ENCODE measurements around the gene TIGD1. TPM values are rescaled to one million over a fixed set of nuclear protein-coding genes. Genes with fewer than 3 reads are reported as not detected.

The TIGD1 gene
- total RNA-seq = 2.1 and 3.0 TPM in 2 replicates
- 4.1 TPM for polyA plus RNA-seq (2012)

DNA sequence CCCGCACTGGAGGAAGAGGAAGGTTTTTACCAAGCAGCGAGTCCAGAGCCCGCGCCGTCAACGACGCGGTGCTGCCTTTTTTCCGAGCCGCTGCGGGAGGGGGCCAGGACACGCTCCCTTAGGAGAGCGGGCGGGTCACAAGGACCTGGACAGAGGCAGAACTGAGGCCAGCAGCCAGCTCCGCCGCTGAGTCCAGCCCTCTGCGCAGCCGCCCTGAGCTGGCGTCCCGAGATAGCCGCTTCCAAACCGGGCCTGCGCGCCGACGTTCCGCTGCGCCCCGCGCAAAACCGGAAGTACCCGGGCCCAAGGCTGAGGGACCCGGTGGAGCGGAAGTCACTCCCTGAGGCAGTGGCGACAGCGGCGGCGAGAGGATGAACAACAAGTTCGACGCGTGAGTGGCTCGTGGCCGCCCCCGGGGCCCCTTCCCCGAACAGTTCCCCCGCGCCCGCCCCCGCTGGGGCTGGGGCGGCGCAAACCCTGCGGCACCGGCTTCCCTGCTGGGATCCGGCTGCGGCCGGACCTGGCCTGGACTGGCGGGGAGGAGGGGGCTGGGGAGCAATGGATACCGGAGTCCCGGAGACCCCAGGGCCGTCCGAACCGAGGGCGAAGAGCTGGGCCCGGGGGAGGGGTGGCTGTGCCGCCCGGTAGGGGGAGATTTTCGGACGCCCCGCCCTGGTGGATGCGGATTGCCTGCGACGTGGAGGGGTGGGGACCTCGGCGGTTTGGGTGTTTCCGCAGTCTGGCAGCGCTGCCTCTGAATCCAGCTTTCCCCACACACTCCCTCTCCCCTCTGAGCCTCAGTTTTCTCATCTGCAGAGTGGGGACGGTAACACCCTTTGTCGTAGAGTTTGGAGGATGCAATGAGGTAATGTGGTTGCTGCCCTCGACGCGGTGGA, at the start of gene TIGD1, which contains the start of gene EIF4E2:
Gene TIGD1, minus strand, starts transcription at position 204 of the 896 bp plus-strand sequence. CDS start 675 bp downstream, outside the sequence.
Gene EIF4E2, plus strand, starts transcription at position 336 of the 896 bp plus-strand sequence. Its CDS starts 36 bp downstream, at position 372.
- peak; percentile 96 for DNase-seq (ENCODE audit: low read depth)

DNA sequence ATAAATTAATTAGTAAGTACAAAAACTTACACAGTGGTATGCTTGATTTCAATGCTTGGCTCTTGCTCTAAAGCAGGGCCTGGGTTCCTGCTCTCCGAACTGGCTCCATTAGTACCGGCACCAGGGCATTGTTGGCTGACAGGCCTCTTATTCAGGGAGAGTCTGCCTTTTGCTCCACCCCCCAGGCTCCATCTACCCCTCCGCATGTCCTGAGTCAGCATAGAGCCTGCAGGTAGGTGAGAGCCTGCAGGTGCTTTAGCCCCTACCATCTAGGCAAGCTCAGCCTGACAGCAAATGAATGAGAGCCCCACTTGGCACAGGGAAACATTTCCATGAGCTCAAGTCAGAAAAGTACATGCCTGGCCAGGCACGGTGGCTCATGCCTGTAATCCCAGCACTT, 47.9 kb upstream of the TIGD1 start:
- DNase-seq (ENCODE audit: low read depth) = no peak

DNA sequence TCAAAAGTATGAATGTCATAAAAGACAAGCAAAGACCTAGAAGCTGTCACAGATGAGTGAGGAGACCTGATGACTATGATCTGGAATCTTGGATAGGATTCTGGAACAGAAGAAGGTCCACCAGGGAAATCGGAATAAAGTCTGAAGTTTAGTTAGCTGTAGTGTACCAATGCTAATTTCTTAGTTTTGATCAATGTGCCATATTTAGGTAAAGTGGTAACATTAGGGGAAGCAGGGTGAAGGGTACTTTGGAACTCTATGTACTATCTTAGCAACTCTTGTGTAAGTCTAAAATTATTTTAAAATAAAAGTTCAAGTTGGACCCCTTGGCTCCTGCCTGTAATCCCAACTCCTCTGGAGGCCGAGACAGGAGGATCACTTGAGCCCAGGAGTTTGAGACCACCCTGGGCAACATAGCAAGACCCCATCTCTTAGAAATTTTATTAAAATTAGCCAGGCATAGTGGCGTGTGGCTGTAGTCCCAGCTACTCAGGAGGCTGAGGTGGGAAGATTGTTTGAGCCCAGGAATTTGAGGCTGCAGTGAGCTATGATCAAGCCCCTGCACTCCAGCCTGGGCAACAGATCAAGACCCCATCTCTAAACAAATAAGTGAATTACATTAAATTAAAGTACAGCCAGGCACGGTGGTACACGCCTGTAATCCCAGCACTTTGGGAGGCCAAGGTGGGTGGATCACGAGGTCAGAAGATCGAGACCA, 47.2 kb upstream of the TIGD1 start:
- no peak for DNase-seq (ENCODE audit: low read depth)

DNA sequence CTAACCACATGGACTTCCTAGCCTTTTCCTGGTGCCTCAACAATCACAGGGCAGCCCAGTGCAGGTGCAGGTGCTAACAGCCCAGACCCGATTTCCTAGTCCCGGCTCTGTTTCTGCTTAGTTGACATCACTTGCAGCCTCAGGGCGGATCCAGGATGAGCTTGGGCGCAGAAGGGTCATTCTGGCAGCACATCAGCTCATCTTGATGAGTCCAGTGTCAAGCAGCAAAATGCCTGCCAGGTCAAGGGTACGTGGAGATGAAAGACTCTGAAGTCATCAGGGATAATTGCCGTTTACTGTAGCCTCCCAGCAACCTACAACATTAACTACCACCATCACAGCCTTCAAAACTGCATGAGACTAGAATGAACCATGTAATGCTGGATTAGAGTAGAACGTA, 43.6 kb upstream of the TIGD1 start:
- no peak for DNase-seq (ENCODE audit: low read depth)

DNA sequence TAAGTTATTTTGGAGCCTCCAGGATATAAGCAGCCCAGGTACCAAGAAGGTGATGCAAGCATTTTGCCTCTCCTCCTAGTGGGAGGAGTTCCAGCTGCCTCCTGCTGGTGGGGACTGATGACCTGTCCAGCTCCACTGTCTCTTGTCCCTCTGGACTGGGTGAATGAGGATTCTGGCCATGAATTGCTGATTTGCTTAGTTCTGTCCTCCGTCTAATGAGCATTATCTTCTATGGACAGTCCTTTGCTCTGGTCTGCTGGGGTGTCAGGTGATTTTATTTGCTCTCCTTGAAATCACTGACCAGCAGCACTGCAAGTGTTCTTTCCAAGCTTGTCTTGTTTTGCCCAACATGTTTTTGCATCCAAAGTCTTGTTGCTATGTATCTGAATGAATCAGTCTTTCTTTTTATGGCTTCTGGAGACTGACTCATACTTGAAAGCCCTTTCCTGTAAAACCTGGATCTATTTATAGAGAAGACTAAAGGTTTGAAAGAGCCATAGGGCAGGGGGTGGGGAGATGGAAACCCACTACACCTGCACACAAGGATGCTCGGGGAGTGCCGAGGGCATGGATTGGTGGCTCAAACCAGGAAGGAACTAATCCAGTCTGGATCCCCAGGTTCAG, 42.5 kb upstream of the TIGD1 start:
- peak; percentile 78 for DNase-seq (ENCODE audit: low read depth)

DNA sequence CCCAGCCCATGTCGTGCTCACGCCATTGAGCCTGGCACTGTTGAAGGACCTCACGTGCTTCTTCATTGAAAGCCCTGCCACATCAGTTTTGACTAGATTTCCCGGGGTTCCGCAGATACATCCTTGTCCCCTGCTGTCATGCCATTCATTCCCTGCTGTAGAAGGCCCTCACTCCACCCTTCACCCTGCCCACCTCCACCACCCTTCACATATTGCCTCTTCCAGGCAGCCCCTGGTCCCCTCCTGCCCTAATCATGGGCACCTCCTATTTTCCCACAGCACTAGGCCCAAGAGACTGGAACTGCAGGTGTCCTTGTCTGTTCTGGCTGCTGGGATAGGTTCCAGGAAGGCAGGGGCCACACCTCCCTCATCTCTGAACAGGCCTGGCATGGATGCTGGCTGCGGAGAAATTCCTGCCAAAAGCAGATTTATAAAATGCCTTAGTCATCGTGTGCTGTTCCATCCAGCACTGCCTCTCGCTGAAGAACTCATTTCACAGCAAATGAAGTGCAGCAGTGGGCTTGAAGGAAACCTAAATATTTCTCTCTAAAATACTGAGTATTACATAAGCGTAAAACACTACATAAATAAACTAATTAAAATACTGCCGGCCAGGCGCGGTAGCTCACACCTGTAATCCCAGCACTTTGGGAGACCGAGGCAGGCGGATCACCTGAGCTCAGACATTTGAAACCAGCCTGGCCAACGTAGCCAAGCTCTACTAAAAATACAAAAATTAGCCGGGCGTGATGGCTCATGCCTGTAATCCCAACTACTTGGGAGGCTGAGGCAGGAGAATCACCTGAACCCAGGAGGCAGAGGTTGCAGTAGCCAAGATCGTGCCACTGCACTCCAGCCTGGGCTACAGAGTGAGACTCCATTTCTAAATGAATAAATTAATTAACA, 38.6 kb upstream of the TIGD1 start:
- DNase-seq (ENCODE audit: low read depth) = peak; percentile 82

DNA sequence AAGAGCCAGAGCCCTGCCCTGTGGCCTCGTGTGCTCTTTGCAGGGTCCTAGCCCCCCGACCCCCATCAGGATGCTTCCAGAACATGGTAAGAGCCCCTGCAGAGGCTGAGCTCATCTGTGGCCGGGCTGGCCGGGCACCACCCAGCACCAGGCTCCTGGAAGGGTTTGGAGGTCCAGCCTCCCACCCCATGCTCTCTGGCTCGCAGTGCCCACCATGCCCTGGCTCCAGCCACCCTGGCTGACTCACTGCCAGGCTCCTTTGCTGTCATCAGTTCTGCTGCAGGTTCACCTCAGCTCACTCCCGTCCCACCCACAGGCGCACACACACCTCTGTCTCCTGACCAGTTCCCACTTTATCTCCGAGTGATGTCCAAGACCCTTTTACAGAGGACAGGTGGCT, 37.7 kb upstream of the TIGD1 start:
- DNase-seq (ENCODE audit: low read depth) = no peak

DNA sequence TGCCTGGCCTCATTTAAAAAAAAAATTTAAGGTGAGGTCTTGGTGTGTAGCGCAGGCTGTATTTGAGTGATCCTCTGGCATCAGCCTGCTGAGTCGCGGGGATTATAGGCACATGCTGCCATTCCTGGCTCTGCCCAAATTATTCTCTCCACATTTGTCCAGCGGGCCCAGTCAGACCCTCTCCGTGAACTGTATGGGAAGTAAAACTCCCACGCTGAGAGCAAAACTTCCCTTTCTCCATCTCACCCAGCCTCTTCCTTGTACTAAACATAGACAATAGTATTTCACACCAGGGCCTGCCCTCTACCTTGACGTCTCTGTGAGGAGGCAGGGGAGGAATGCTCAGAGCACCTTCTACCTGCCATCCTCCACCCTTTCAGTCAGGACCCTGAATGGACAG, 37.2 kb upstream of the TIGD1 start:
- DNase-seq (ENCODE audit: low read depth) = no peak

DNA sequence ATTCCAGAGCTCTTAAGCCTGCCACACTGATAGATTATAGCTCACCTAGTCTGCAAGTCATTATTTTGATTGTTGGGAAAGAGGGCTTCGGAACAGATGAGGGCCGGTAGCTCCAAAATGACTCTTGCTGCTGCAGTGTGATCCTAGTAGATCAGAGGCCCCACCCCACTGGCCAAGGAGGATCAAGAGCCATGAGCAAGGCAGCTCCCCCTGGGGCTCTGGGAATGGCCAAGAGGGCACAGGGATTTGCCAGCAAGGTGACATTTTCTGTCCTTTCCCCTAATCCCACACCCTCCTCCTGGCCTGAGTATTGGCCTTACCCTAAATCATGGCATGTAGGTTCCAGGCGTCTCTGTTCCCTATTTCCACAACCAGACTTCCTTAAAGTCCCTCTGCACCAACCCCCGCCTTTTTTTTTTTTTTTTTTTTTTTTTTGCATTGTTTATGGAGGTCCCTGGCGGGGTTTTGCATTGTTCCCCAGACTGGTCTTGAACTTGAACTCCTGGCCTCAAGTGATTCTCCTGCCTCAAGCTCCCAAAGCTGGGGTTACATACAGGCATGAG, 36.7 kb upstream of the TIGD1 start:
- DNase-seq (ENCODE audit: low read depth) = no peak

DNA sequence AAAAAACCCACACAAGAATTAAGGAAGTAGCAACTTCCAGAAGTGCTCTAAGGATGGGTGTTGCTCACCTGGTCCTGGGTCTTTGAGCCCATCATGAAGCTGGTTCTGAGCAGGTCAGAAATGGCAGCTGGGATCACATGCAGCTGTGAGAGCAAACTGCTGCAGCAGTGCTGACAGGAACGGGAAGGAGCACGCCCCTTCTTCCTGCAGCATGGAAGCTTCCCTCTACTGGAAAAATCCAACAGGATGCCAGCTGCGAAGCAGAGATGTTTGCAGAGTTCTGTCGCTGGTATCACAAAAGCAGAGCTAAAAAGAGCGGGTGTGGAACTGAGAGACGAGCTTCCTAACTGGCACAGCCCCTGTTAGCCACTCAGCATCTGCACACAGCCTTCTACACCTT, 33.9 kb upstream of the TIGD1 start:
- no peak for DNase-seq (ENCODE audit: low read depth)

DNA sequence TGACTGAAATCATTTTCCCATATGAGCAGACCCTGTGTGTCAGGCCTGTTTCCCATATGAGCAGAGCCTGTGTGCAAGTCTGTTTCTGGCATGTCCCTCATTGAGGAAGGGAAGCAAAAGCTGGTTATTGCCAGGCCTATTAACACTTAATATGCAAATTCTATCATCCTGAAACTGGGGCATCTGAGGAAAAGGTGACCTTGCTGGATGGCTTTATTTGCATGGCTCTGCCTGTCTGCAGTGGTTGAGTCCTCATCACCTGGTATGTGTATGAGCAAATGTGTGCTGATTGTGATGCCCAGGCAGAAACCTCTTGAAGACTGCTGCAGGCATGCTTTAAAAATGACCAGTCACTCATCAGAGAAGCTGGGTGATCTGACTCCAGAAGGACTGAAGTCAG, 31.4 kb upstream of the TIGD1 start:
- DNase-seq (ENCODE audit: low read depth) = no peak

DNA sequence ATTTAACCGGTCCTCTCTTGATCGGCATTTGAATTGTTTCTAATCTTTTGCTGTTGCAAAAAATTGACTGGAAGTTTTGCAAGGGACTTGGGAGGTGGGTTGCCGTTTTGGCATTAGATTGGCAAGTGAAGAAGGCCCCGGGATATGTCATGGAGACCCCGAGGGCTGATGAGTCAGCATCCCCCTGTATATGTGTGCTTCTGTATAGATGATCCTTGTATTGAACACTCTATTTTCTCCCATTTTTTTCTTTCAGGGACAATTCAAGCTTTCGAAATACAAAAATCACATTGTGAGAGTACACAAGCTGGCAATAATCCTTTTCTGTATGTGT, 30.3 kb upstream of the TIGD1 start:
- no peak for DNase-seq (ENCODE audit: low read depth)

DNA sequence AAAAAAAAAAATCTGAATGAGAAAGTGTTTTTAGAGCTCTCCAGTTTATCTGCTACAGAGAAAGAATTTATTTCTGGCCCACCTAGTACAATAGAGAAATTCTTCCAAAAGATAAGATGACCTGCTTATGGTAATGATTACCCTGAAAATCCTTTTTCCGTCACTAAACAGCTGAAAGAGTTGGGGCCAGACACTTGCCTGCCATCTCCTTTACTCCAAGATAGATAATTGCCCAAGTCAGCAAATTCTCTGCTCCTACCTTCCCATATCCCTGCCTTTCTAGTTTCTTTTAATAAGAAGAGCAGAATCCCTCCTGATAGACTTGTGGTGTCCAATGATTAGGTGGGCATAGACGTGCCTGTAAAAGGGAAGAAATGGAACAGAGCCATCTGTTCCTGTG, 28.3 kb upstream of the TIGD1 start:
- no peak for DNase-seq (ENCODE audit: low read depth)

DNA sequence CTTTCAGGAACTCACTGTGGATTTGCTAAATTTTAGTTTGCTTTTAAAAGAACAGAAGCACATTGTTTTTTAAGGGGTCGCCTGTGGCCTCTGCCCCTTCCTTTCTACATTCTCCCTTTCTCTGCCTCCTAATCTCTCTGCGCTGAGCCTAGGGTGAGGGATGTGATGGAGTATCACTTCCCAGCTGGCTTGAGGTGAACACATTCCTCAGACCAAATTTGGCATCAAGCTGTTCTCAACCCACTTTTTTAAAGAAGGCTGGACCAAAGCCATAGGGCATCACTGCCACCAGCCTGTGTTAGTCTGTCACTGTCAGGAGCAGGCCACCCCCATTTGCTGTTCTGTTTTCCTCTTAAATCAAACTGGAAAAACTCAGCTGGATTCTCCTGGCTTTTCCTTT, 27.5 kb upstream of the TIGD1 start:
- DNase-seq (ENCODE audit: low read depth) = peak; percentile 62

DNA sequence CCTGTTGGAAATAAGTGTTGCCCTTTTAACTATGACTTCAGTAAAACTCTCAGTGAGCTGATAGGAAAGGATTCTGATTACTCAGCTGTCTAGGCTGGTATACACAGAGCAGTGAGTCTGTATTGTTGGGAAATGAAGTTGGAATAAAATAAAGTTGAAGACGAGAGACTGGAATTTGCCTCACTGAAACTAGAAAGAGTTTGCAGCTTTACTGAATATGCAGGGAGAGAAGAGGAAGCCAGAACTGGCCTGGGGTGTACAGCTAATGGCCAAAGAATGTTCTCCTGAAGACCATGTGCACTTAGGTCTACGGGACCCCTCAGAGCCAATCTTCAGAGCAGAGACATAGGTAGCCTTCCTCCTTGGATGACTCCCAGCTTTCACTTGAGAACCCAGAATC, 26.6 kb upstream of the TIGD1 start:
- DNase-seq (ENCODE audit: low read depth) = no peak

DNA sequence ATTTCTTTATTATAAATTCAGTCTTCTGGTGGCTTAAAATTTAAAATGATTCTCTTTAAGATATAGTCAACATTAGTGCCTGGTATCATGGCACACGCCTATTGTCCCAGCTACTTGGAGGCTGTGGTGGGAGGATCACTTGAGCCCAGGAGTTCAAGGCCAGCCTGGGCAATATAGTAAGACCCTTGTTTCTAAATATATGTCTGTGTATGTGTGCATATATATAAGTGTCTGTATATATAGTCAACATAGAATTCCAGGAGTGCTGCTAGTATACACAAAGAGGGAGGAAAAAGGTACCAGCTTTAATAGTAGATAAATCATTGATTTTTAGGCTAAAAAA, 25.0 kb upstream of the TIGD1 start:
- DNase-seq (ENCODE audit: low read depth) = no peak

DNA sequence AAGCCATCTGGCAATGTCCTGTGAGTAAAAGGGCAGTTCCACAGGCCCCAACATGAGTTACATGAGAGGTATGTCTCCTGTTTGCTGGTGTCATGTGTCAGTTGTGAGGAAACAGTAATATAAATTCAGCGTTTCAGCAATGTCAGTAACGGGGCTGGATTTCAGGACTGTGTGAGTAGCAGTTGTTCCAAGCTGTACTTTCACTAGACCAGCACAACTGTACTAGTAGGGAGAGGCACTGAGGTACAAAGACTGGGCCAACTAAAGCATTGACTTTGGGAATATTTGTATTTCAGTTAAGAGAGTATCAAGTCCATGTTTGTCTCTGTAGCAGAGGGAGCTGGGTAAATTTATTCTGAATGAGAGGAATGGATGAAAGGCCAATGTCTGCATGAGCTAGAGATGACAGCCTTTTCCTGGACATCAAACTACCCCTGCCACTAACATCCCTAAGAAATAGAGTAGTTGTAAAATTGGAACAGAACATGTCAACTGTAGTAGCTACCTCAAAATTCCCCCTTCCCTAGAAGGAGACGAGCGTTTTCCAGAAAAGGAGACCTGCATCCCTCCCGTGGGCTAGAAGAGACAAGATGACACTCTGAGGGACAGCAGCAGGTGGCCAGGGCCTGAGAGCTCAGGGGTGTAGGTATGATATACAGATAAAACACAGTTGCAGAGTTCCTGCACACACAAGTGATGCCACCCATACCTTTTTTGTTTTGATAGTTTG, 24.5 kb upstream of the TIGD1 start:
- DNase-seq (ENCODE audit: low read depth) = peak; percentile 81

DNA sequence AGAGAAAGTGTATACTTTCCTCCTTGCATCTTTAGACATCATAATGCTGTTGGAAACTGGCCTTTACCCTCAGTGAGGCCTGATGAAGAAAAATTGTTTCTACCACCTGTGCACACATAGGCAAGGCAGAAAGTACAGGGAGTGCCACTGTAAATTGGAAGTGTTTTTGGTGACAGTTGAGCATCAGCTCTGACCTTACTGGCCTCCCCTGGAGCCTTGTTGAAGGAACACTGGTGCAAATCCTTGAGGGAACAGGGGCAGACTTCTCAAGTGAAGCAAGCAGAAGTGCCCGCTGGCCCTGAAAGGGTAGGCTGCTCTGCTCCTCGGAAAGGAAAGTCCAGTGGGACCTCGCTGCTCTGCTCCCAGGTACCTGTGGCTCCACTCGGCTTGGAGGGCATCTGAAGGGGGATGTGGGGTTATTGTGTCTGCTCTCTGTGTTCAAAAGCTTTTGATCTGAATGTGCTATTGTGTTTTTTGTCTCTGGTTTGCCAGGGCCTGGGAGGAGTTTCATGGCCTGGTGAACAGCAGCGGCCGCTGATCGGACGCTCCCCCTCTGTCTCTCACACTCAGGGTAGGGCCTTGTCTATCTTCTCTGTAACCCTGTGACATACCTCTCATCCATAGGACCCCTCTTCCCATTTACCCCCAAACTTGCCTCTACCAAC, 23.5 kb upstream of the TIGD1 start:
- DNase-seq (ENCODE audit: low read depth) = no peak

DNA sequence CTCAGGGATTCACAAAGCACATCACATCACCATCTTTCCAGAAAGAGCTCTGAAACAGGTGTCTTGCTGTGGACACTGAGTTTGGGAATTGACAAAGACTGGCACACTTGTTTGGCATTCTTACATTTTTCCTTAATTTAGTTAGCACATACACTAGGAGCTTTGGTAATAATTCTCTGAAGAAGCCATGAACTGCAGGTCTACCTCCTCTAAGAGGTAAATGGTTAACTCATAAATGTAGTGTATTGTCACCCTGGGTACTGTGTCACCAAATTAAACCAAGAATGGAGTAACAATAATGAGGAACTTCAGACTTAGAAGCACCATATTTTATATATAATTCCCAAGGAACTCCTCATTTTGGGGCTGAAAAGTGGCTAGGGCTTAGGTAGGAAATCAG, 22.7 kb upstream of the TIGD1 start:
- DNase-seq (ENCODE audit: low read depth) = no peak

Data from myocyte (in vitro differentiated cells).